GM19240 (cell line): ENCODE results near the gene CACNA1C.
"Not testable (repeated sequence)": the region's sequence is repeated elsewhere in the genome, so short reads cannot be mapped to it uniquely, and the experiment has no call there.

ENCODE experiments used
- DNase-seq: peaks from one replicate; pipeline ENCODE4 v3.0.0; 2011; ENCODE audit warnings: low spot score; ENCODE audit not compliant: insufficient read length

CACNA1C gene

DNA sequence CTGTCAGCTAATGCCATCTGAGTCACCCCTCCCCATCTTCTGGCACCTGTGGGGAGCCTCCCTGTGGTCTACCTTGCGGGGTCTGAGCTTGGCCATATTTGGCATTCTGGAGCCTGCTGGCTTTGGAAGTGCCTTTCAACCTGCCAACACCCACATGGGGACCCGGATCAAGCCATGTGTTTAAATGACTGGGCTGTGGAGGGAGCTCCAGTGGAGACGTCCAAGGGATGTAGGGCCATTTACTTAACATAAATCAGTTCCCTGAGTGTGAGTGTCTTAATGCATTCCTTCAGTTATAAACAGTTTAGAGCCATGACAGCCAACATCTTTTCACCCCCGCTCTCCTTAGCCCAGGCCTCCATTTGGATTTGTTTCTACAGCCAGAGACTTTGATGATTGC lies 22.0 kb downstream of the CACNA1C start:
- no peak for DNase-seq

DNA sequence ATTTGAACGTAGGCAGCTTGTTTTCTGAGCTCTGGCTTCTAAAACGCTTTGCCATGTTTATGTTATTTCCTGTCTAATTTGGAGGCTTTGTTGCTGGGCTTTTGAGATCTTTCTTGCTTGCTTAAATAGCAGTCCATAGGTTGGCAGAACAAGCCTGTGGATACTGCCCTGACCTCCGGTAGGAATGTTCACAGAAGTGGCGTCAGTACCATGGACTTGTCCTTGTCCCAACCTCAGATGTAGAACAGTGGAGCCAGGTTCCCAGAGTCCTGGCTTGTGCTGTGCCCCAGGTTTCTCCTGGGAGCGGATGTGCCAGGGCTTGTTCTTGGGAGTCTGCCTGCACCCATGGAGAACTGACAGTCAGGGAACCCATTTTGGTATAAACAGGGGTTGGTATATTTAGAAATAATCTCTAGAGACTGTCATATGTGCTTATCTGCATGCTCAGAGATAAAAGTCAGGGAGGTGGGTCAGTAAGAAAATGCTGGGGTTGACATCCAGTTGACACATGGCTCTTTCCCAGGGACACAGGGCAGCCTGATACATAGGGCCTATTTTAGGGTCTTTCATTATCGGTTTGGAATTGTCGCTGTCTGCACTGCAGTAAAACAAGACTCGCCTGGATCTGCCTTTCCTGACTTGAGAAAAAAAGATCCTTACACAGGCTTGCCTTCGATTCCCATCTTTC lies 22.9 kb downstream of the CACNA1C start:
- no peak for DNase-seq

DNA sequence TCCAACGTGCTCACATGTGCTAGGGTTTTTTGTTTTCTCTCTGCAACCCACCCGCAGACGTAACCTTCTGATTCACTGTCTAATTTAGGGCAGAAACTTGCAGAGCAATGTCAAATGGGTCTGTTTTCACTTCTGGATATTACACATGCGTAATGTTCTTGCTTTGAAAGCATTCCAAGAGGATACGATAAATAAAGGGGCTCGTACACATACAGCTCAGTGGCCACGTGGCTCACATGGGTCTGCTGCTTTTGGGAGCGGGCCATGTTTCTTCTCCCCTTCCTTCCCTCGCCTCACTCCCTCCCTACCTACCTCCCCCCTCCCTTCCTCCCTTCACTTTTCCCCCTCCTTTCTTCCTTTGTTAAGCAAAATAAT lies 23.4 kb downstream of the CACNA1C start:
- DNase-seq, result no peak

DNA sequence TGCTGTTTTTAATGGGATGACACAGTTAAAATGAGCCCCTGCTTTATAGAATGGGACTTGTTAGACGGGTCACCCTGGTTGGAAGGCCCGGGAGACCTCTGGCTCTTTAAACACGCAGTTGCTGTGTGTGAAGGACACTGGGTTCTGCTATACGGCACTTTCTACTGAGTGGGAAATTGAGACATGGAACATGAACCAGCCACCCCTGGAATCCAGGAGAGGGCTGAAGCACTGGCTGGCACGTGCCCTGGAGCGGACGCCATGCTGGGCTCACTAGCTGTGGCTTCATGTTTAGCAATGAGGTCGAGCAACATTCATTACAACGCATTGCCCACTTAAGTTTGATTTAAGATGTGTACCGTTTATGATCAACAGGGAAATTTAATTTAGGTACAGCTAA lies 23.9 kb downstream of the CACNA1C start:
- DNase-seq, result no peak

DNA sequence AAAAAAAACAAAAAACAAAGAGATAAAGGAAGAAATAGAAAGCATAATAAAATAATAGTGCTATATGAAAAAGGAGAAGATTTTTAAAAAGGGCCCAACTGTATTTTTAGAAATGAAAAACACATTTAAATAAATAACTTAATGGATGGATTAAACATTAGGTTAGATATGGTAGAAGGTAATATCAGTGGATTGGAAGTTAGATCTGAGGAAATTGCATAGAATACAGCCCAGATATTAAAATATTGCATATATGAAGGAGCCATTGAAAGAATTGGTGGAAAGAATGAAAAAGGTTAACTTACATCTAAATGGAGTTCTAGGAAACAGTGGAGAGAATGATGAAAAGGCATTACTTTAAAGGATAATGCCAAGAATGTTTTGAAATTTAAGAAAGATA lies 27.8 kb downstream of the CACNA1C start:
- DNase-seq, result no peak

DNA sequence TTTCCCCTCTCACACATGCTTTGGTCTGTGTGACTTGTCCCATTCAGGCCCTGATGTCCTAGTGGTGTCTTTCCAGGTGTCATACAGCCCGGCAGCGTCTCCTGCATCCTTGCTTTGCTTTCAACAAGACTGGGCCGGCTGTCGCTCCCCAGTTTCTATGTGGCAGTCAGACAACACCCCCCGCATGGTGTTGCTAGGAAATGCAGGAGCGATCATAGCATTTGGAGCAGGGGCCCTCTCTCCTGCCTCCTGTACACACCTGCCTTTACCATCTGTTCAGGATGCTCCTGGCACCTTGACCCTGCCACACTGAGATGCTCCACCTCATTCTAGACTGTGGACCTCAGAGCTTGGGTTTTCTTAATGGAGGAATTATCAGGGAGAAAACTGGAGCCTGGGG lies 29.5 kb downstream of the CACNA1C start:
- DNase-seq, result no peak

DNA sequence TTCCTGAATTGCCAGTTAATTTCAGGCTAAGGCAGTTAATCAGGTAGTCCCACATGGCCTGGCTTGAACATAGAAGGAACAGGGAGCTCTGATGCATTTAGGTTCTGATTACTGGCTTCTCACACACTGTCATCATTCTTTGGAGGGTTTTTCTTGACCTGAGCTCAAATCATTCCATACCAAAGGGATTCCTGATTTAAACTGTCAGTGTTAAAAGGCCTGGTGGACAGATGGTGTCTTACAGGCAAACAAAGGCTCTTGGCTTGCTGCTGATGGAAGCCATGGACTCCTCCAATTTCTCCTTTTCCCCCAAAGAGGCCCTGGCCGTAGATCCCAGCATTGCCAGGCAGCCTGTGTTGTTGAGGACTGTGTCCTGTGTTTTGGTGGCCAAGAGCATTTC lies 30.2 kb downstream of the CACNA1C start:
- no peak for DNase-seq

DNA sequence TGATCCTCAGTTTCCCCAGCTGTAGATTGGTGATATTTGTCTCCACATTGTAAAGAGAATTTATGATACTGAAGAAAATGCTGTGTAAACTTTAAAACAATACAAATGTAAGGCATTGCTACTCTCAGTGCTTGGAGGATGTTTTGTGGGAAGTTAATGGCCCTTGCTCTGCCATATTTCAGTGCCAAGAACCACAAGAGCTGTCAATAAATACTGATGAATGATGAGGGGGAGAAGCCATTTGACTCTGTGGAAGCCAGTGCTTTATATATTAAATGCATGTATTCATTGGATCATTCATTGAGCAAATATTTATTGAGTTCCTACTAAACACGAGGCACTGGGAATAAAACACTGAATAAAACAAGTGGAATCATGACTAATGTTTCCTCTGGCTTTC lies 30.8 kb downstream of the CACNA1C start:
- DNase-seq, result no peak

DNA sequence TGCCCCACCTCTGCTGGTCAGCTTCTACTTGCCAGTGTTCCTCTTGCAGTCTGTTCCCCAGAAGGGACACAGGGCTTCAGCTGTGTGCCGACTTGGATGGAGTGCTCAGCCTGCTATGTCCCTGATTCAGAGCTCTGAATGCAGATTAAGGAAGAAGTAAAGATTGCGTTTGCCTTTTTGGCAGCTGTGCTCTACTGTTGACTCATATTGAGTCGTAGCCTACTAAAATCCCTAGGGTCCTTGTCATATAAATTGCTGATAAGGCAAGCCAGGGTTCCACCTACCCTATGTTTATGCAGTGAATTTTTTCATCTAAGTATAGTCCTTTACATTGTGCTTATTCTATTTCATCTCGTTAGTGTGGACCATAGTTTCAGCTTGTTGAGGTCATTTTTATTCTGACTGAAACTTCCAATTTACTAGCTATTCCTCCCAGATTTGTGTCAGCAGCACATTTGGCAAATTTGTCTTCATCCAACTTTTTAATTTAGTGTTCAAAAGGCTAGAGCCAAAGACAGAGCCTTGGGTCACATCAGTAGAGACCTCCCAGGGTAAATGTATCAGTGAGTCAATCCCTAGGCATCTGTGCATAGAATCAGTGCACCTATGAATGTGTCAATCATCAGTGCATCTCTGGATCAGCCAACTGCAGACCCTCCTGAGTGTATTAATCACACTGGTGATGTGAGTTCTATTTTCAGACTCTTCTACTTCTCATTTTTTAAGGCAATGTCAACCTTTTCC lies 31.9 kb downstream of the CACNA1C start:
- DNase-seq, result no peak

DNA sequence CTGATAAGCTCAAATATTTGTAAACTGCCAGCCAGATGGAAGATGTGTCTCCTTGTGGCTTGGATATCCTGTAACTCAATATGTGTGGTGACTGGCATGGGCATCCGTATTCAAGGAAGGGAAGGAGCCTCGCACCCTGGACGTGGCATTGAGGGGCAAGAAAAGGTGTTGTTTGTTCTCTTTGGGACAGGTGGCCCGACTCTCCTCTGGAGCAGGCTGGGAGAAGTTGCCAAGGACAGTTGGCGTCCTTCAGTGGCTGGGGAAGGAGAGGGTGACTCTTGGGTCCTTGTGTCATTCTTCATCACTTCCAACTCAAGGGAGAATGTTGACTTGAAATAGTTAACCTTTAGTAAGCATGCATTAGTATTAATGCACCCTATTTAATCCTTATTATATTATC lies 39.6 kb downstream of the CACNA1C start:
- DNase-seq, result no peak

DNA sequence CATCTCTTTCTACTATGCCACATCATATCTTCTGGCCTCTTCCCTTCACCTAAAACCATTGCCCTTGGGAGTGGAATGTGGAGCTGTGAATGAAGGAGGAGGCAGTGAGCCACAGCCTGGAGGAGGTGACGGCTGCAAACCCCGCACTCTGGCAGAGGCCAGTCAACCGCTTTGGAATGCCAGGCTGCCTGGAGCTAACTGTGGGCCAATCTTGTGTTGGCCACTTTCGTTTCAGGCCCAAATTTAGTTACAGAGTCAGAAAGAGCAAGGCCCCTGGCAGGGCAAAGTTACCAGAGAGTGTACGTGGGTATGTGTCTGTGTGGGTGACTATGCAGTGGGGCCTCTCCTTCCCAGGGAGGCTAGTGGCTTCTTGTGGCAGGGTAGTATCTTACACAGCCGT lies 40.1 kb downstream of the CACNA1C start:
- DNase-seq, result no peak

DNA sequence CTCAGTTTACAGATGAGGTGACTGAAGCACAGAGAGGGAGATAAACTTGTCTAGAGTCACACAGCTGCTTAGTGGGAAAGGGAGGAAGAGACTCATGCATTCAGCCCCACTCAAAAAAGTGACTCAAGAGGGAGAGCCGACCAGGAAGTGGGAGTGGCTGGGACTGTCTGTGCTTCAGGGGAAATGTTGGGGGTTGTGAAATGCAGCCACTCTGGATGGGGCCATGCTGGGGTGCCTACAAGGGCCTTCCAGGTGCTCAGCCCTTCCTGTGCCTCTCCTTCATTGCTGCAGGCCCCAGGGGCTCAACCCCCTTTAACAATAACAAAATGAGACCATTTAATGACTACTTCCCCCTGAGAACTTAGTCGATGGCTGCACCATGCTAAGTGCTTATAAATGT lies 41.8 kb downstream of the CACNA1C start:
- DNase-seq, result no peak

DNA sequence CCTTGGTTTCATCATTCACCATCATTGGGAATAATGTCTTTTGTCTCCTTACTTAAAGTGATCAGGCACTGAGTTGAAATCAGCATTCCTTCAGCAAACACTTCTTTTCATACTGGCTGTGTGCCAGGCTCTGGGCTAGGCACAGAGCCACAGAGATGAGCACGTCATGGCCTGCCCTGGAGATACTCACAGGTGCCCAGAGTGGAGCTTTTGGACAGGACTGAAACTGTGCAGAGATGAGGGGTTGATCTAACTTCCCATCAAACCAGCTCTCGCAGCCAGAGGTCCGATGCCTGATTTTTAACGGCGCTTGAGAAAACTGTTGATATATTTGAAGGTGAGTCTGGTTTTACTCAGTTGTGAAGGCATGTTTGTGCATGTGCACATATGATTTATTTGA lies 43.1 kb downstream of the CACNA1C start:
- no peak for DNase-seq

DNA sequence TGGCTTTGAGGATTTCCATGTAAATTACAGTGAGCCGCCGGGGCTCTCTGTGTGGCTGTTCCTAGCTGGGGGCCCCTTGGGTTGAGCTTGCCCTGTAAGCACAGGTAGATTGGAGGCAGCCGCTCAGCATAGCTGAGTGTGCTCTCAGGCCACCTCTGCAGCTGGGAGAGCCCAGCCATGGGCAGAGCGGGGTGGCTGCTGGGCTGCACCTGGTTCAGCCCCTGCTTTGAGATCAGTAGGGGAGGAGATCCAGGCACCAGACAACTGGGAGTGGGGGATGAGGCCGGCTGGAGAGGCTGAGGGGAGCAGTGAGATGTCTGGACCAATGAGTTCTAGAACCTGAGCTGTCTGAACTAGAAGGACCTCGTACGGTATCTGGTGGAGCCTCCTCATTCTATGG lies 44.8 kb downstream of the CACNA1C start:
- no peak for DNase-seq

DNA sequence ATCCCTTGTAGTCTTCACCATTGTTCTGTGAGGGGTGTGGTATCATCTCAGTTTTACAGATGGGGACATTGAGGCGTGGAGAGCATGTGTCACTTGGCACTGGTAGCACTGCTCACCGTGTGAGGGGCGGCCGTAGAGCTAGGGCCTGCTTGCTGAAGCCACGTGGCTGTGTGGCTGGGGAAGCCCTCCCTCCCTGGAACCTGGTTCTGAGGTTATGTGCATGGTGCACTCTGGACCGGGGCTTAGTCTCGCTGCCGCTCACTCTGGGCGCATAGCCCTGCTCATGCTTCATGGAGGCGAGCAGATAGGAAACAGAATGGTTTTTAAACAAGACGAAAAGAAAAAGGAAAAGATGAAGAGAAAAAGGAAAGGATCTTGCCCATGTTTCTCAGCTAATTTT lies 46.1 kb downstream of the CACNA1C start:
- no peak for DNase-seq

DNA sequence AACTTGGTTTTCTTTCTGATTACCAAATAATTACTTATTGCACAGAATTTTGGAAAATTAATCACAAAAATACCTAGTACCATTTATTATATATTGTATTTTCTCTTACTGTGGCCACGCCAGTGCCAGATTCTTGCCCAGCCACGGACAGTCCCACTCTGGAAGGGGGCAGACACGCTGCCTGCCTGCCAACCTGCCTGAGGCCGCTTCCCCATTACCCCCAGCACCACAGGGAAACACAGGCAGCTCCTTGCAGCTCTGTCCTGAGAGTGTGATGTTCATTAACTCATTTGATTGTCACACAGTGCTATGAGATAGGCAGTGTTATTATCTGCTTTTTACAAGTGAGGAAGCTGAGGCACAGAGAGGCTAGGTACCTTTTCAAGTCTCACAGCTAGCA lies 46.8 kb downstream of the CACNA1C start:
- DNase-seq, result no peak

DNA sequence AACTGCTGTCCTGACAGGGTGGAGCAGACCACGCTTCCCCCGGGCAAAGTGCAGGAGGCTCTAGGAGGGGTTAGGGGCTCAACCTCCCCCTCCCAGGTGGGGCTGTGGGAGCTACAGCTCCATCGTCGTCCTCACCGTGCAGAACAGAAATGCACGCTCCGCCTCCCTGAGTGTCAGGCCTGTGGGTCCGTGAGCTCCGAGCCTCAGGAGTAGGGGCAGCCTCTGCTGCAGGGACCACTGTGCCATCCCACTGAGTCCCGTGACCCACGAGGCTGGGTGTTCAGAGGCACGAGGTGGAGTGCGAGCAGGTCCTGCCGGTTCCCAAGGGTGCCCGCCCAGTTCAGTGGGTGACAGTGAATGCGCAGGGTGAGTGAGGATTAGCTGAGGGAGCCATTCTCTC lies 48.6 kb downstream of the CACNA1C start:
- DNase-seq, result no peak

DNA sequence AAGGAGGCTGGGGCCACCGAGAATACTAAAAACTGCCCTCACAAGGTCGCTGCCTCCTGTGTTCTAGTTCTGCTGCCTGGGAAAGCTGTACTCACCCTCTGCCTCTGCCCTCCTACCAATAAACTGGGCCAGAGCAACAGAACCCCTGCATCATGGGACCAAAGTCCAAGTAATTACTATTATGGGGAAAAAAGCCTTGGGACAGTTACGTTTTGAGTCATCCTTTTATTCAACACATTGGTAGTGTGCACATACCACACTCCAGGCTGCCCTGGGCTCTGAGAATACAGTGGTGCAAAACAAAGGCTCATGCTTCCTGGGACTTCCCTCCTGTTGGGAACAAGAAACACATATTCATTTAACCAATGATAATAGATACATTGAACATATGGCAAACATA lies 49.0 kb downstream of the CACNA1C start:
- no peak for DNase-seq

DNA sequence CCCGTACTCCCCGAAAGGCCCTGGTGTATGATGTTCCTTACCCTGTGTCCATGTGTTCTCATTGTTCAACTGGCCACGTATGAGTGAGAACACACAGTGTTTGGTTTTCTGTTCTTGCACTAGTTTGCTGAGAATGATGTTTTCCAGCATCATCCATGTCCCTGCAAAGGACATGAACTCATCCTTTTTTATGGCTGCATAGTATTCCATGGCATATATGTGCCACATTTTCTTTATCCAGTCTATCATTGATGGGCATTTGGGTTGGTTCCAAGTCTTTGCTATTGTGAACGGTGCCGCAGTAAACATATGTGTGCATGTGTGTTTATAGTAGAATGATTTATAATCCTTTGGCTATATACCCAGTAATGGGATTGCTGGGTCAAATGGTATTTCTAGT lies 49.9 kb downstream of the CACNA1C start:
- not testable (repeated sequence) for DNase-seq

DNA sequence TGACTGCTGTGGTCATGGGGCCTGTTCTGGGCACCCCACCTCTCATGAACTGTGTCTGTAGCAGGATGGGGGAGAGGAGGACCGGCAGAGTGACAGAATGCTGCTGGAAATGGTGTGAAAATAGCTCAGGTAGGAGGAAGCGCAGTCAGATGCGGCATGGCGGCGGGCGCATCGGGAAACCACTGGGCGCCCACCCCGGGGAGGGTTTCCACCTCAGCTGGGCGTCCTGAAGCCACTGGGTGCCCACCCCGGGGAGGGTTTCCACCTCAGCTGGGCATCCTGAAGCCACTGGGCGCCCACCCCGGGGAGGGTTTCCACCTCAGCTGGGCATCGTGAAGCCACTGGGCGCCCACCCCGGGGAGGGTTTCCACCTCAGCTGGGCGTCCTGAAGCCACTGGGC lies 52.6 kb downstream of the CACNA1C start:
- DNase-seq, result not testable (repeated sequence)

DNA sequence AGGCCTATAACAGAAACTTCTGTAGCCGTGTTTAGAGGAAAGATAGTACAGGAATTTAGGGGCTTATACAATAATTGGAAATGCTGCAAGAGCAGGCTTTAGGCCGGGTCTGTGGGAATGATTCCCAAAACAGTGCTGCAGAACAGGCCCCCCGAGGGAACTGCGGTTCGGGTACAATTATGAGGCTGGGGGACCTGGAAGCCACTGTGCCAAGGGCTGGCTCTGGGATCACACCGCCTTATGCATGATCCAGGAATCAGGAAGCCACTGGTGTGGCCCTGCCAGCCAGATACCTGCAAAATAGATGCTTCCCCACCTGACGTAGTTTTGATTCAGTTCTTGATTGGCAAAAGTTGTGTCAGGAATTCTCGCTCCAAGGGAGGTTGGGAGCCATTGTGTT lies 55.4 kb downstream of the CACNA1C start:
- DNase-seq, result no peak

DNA sequence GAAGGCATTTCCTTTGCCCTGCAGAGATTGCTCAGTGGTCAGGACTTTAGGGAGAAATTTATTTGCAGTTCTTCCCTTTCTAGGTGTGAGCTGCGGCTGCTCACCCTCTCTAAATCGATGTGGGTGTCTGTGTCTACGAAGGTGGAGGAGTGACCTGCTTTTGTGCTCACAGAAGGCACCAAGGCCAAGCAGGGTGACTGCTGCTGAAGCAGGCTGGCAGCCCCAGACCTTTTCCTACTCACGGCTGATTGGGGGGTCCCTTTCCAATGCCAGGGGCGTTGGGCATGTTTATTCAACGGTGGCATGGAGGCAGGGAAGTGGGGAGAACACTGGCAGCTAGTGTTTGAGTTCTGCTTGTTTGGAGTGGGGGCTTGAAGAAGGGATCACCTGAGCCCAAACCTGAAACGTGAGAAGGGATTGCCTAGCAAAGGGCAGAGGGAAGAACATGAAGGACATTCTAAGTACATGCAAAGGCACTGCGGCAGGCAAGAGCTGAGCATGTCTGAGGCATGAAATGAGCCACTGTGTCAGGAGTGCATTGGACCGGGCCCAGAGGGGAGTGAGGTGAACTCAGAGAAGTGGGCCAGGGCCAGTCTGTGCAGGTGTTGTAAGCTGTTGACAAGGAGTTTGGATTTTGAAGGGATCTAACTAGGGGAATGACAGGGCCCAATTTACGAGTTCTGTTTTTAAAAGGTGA lies 56.3 kb downstream of the CACNA1C start:
- DNase-seq, result no peak

DNA sequence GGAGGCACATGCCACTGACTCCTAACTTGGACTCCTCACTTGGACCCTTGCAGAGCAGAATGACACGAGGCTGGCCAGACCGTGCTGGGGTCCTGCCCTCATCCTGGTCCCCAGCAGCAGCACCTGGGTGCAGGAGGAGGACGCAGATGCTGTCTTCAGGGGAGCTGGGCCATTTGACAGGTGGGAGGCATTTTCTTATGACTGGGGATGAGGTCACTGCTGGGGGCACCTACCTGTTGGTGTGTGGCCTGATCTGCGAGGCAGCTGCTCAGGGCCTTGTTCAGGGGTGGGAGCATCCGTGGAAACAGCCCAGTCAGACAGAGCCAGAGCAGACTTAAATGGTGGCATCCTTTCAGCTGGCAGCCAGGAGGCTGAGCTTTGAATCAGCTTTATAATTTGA lies 57.3 kb downstream of the CACNA1C start:
- no peak for DNase-seq
